ENCODE data around the gene FTH1.

FTH1 gene

GRCh38 chr11:61919705-61920631 lies 47.5 kb downstream of the FTH1 start:
- peaks cover 12% of the 10 kb centered on the region for H3K4me1 ChIP-seq
- H3K4me3 ChIP-seq (ENCODE audit: low read depth, low read length) = no peak overlapping the region
- no peaks in the 10 kb centered on the region for H3K27me3 ChIP-seq (ENCODE audit: control insufficient read depth, insufficient read depth, low read length)
- H3K79me2 ChIP-seq = no peaks in the 10 kb centered on the region
- H3K36me3 ChIP-seq (ENCODE audit: control insufficient read depth, insufficient read depth, low read length) = no peaks in the 10 kb centered on the region
- no peak overlapping the region for H3K9ac ChIP-seq
- no peak overlapping the region for H2AFZ ChIP-seq
- no peaks in the 10 kb centered on the region for H3K9me3 ChIP-seq (ENCODE audit: control insufficient read depth, low read length)
- H3K4me2 ChIP-seq (ENCODE audit: low read length) = no peak overlapping the region
- H3K27ac ChIP-seq = no peak overlapping the region
- no peak for TF ChIP-seq CTCF (IDR thresholded peaks at IDR 0.05)

DNA sequence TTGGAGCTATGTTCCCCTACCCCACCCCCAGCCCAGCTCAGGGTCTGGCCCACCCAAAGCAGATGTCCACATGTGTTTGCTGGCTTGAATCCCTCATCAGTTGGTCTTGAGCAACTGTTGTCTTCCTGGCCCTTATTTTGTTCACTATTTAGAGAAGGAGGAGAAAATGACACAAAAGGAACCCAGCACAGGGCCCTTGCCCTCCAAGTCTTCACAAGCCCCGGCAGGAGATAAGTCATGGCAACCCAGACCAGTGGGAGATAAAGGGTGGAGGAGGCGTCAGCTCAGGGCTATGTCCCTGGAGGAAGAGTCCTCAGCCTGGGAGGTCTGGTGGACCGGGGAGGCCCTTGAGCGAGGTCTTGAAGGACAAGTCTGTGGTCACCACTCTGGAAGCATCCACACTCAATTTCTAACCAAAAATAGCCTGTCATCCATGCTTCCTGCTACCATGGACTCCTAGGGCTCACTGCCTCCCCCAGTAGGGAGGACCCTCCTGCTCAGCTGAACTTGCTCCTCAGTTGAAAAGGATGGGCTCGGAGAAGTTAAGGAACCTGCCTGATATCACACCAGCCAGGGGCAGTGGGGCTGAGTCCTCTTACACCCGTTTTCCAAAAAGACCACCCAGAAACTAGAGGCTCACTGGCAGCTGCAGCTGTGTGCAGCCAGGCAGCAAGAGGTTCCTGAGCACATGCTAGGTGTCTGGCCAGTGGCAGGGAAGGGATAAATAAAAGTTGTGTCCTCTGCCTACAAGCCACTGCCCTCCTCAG lies 48.3 kb downstream of the FTH1 start:
- H3K79me2 ChIP-seq = no peaks in the 10 kb centered on the region
- no peak overlapping the region for H3K27ac ChIP-seq
- peaks cover 12% of the 10 kb centered on the region for H3K4me1 ChIP-seq
- no peaks in the 10 kb centered on the region for H3K27me3 ChIP-seq (ENCODE audit: control insufficient read depth, insufficient read depth, low read length)
- no peak for TF ChIP-seq CTCF (IDR thresholded peaks at IDR 0.05)
- no peak overlapping the region for H3K9ac ChIP-seq
- H3K9me3 ChIP-seq (ENCODE audit: control insufficient read depth, low read length) = no peaks in the 10 kb centered on the region
- no peak overlapping the region for H3K4me2 ChIP-seq (ENCODE audit: low read length)
- H2AFZ ChIP-seq = no peak overlapping the region
- no peaks in the 10 kb centered on the region for H3K36me3 ChIP-seq (ENCODE audit: control insufficient read depth, insufficient read depth, low read length)
- no peak overlapping the region for H3K4me3 ChIP-seq (ENCODE audit: low read depth, low read length)

DNA sequence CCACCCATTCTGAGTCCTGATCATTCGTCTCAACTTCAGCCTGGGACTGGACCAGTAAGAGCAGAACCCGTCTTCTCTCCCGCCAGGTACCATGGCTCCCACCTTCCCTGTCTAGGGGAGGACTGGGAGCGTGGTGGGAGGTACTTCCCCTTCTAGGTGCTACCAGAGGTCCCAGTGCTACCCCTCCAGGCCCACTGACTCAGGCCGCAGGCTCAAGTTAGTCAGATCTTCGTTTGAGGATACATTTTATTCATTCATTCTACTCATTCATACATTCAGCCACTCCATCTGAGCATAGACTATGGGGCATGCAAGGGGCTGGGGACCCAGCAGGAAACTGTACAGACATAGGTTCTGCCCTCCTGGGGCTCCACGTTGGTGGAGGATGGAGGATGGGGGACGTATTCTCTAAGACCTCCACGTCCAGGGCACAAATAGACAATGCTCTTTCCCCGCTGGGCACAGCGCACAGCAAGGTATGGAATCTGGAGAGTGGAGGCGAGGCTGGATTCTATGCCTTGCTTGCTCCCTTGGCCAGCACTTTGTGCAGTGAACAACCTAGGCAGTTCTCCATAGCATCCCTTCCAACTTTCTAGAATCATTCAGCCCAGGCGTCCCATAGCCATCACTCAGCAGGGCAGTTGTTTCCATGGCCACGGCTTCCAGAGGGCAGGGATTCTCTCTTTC lies 49.0 kb downstream of the FTH1 start:
- H2AFZ ChIP-seq = peak overlapping the region; percentile 68
- H3K9me3 ChIP-seq (ENCODE audit: control insufficient read depth, low read length) = no peaks in the 10 kb centered on the region
- no peak overlapping the region for H3K4me2 ChIP-seq (ENCODE audit: low read length)
- H3K9ac ChIP-seq = no peak overlapping the region
- H3K4me3 ChIP-seq (ENCODE audit: low read depth, low read length) = no peak overlapping the region
- H3K79me2 ChIP-seq = no peaks in the 10 kb centered on the region
- no peaks in the 10 kb centered on the region for H3K36me3 ChIP-seq (ENCODE audit: control insufficient read depth, insufficient read depth, low read length)
- H3K27ac ChIP-seq = peak overlapping the region; percentile 4
- TF ChIP-seq CTCF (IDR thresholded peaks at IDR 0.05) = no peak
- peaks cover 7% of the 10 kb centered on the region for H3K4me1 ChIP-seq
- no peaks in the 10 kb centered on the region for H3K27me3 ChIP-seq (ENCODE audit: control insufficient read depth, insufficient read depth, low read length)

DNA sequence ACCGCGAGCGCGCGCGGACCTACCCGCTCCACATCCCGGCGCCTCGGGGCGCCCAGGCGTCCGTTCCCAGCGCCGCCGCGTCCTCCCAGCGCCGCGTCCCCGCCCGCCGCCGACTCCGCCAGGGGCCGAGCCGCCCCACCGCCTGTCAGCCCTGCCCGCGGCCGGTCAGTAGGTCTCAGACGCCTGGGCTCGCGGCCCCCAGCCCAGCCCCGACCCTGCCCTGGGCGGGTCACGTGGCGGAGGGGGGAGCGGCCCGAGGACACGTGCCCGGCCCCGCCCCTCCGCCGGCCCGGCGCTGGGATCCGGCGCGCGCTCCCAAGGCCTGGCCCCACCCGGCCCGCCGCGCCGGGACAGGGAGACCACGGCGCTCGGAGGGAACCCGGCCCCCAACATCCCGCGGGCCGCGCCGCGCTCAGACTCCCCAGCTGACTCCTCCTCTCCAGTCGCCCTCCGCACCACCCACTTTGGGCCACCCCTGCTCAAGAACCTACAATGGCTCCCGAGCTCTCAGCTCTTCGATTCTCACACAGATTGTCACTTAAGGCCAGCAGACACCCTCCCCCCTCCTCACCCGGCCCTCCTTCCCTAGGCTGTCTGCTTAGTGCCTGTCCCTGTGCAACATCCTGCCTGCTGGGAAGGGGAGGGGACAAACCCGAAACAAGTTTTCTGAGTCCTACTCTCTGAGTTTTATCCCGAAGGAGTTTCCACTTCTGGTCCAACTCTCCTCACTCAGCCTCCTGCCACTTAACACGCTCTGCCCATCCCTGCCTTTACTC lies 49.9 kb downstream of the FTH1 start, which contains the start of gene RAB3IL1:
Gene RAB3IL1, minus strand, starts transcription at position 233 of the 776 bp plus-strand sequence. Its CDS starts 199 bp downstream, at position 34.
- peak within 1 kb of the TSS; percentile 68 for H2AFZ ChIP-seq
- H3K9me3 ChIP-seq (ENCODE audit: control insufficient read depth, low read length) = no peaks in the 10 kb centered on the region
- peak within 1 kb of the TSS; percentile 46 for H3K4me3 ChIP-seq (ENCODE audit: low read depth, low read length)
- H3K79me2 ChIP-seq = no peaks in the 10 kb centered on the region
- no peak within 1 kb of the TSS for H3K9ac ChIP-seq
- TF ChIP-seq CTCF (IDR thresholded peaks at IDR 0.05) = no peak
- H3K4me2 ChIP-seq (ENCODE audit: low read length) = peak within 1 kb of the TSS; percentile 65
- H3K27ac ChIP-seq = peak within 1 kb of the TSS; percentile 4
- H3K36me3 ChIP-seq (ENCODE audit: control insufficient read depth, insufficient read depth, low read length) = no peaks in the 10 kb centered on the region
- H3K4me1 ChIP-seq = no peaks in the 10 kb centered on the region
- no peaks in the 10 kb centered on the region for H3K27me3 ChIP-seq (ENCODE audit: control insufficient read depth, insufficient read depth, low read length)

All from parathyroid adenoma (tissue), 2 donors.